Body of pancreas (tissue), 4 donors: ENCODE data around the gene TMBIM1. TPM values are rescaled to one million over a fixed set of nuclear protein-coding genes. Genes with fewer than 3 reads are reported as not detected.
A peak's percentile ranks its signal among the peaks of the same experiment; 100 is the strongest.

ENCODE experiments used
- ATAC-seq: fragments of 150-250 bp; one replicate; pipeline ENCODE4 v1.9.1; 2016
- DNase-seq, 4 donors: peaks; one replicate each; pipeline ENCODE4 v3.0.0-alpha.2; 2019
- H3K27ac ChIP-seq, 4 donors: fragments of 200-600 bp; sonication (generic); 1 replicate in 3 of 4; 2 replicates in 1 of 4; pipeline versions ENCODE4 v1.5.1 to v1.6.1; 2016 to 2019; ENCODE audit warnings: mild to moderate bottlenecking in 1 of 4, mixed read lengths in 1 of 4, moderate library complexity in 1 of 4
- H3K27me3 ChIP-seq, 2 donors: fragments of 200-600 bp; sonication (generic); one replicate each; pipeline ENCODE4 v1.6.0; 2016; ENCODE audit warnings: mild to moderate bottlenecking in 1 of 2
- H3K36me3 ChIP-seq, 2 donors: fragments of 200-600 bp; sonication (generic); replicated peaks in 1 of 2; 2 replicates each; pipeline ENCODE4 v1.5.1; 2016; ENCODE audit warnings: low read depth in 2 of 2; ENCODE audit not compliant: insufficient read depth in 1 of 2
- H3K4me1 ChIP-seq: fragments of 200-600 bp; sonication (generic); one replicate; pipeline ENCODE4 v1.6.0; 2016
- H3K4me3 ChIP-seq, 2 donors: fragments of 200-600 bp; sonication (generic); 1 replicate in 1 of 2; 2 replicates in 1 of 2; pipeline ENCODE4 v1.5.1; 2016 to 2019
- H3K9me3 ChIP-seq, 3 donors: fragments of 200-600 bp; sonication (generic); 1 replicate in 2 of 3; 2 replicates in 1 of 3; pipeline ENCODE4 v1.5.1; 2016
- POLR2A ChIP-seq, 3 donors: fragments of 450-650 bp; IDR thresholded peaks; one replicate each; pipeline ENCODE4 v1.6.1; 2016; ENCODE audit warnings: antibody characterized with exemption in 3 of 3, mild to moderate bottlenecking in 2 of 3
- WGBS, 2 donors: methylation state at CpG; one replicate each; pipeline ENCODE4 v1.1.5; 2017; 5-methylcytosine and 5-hydroxymethylcytosine counted together
- intact Hi-C: fragments of 100-400 bp; cut with DNase I; formaldehyde crosslinking; loops from one replicate; pipeline ENCODE4 v1.15.1; 2023
- total RNA-seq, 2 donors: library from RNA; depleted of rRNA; stranded (reverse); fragments of >200 nt; gene quantifications; one replicate each; pipeline ENCODE4 v1.1.0, GENCODE V29; 2016
- TF ChIP-seq, protein P1 (sequence below), 7 experiments: fragments of 450-650 bp in 4 of 7; fragments of 200-600 bp in 3 of 7; sonication (generic) in 3 of 7; IDR thresholded peaks; one replicate each; pipeline ENCODE4 v1.5.1; 2016 to 2019; ENCODE audit warnings: antibody characterized with exemption in 7 of 7

TMBIM1 gene
- total RNA-seq, 2 donors from 2014 or later: 125 to 148 TPM

DNA sequence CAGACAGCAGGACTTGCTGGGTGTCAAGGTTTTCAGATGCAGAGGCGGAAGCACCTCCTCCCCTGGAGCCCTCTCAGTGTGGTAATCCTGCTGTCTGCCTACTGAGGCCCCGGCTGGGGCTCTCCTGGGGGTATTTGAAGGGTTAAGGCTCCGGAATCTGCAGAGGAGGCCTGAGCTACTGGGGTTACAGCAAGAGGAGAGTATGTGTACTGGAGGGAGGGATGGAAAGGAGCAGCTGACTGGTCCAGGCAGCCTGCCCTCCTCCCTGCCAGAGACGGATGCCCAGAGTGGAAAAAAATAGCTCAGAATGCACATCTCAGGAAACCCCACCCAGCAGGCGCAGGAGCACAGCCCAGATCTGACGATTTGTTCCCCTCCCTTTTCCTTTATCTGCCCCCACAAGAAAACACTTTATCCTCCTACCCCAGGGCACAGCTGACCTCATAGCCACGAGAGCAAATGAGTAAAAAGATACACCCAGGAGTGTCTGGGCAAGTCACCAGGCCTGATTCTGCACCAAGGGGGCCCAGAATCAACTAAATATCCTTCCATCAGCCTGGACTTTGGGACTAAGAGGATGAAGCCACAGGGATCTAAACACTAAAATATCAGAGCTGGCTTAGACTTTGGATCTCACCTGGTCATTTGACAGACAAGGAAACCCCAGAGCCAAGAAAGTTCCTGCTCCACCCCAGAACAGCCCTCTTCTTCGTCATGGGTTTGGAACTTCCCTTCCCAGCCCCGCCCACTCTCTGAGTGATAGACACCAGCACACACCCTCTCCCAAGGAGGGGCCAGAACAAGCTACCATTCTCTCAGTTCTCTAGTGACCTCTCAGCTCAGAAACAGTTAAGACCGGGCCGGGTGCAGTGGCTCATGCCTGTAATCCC is 5.5 kb downstream of the TMBIM1 start:
- WGBS, 2 donors: 3 to 4% methylated on average over 10 to 11 of the region's 11 CpGs
- ATAC-seq: peak; percentile 67

DNA sequence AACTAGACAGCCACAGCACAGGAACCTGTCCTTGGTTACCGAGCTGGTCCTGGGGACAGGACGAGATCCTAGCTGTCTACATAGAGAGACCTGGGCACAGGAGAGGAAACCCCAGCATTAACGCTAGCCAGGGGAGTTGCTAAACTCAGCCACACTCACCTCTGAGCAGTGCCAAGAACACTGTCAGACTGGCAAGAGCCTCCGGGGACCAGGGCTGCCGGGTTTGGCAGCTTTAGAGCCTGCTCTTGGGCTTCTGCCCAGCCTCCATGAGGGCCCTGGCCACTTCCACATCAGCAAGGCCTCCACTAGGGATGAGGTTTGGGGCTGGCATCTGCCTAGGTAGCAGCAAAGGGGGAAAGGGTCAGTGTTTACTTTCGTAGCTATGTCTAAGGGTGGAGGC is 6.7 kb downstream of the TMBIM1 start:
- Histone ChIP-seq H3K4me1 (peaks cover 100% of the 10 kb centered on the region), H3K4me3 (no peak overlapping the region), H3K9me3 (no peaks in the 10 kb centered on the region), H3K27me3 (no peaks in the 10 kb centered on the region), H3K36me3 (peaks cover 0 to 3% of the 10 kb centered on the region in 2 donors), H3K27ac (peak overlapping the region; percentile 98 to 99 (median 98))
- DNase-seq (peak; percentile 86 to 94 (median 90)), ATAC-seq (peak; percentile 43)
- intact Hi-C loops: no loop called here
- WGBS, 2 donors: 0 to 9% methylated on average over 3 to 6 of the region's 6 CpGs
- TF ChIP-seq, protein P1, sequence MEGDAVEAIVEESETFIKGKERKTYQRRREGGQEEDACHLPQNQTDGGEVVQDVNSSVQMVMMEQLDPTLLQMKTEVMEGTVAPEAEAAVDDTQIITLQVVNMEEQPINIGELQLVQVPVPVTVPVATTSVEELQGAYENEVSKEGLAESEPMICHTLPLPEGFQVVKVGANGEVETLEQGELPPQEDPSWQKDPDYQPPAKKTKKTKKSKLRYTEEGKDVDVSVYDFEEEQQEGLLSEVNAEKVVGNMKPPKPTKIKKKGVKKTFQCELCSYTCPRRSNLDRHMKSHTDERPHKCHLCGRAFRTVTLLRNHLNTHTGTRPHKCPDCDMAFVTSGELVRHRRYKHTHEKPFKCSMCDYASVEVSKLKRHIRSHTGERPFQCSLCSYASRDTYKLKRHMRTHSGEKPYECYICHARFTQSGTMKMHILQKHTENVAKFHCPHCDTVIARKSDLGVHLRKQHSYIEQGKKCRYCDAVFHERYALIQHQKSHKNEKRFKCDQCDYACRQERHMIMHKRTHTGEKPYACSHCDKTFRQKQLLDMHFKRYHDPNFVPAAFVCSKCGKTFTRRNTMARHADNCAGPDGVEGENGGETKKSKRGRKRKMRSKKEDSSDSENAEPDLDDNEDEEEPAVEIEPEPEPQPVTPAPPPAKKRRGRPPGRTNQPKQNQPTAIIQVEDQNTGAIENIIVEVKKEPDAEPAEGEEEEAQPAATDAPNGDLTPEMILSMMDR (IDR thresholded peaks at IDR 0.05): no peak
- peak in 2 of 3 donors; percentile 50 to 65 for TF ChIP-seq POLR2A (IDR thresholded peaks at IDR 0.05)

More for the DNA sequence above, 5.5 kb downstream of the TMBIM1 start:
- peak; percentile 92 to 97 (median 96) for DNase-seq
- H3K4me1 ChIP-seq: peaks cover 96% of the 10 kb centered on the region
- H3K27me3 ChIP-seq: no peaks in the 10 kb centered on the region
- peak overlapping the region; percentile 98 to 99 (median 98) for H3K27ac ChIP-seq
- no peaks in the 10 kb centered on the region for H3K36me3 ChIP-seq
- no peaks in the 10 kb centered on the region for H3K9me3 ChIP-seq
- intact Hi-C loops: no loop called here
- peak; percentile 36 to 74 (median 66) for TF ChIP-seq POLR2A (IDR thresholded peaks at IDR 0.05)
- TF ChIP-seq, protein P1 (IDR thresholded peaks at IDR 0.05): no peak
- no peak overlapping the region for H3K4me3 ChIP-seq

DNA sequence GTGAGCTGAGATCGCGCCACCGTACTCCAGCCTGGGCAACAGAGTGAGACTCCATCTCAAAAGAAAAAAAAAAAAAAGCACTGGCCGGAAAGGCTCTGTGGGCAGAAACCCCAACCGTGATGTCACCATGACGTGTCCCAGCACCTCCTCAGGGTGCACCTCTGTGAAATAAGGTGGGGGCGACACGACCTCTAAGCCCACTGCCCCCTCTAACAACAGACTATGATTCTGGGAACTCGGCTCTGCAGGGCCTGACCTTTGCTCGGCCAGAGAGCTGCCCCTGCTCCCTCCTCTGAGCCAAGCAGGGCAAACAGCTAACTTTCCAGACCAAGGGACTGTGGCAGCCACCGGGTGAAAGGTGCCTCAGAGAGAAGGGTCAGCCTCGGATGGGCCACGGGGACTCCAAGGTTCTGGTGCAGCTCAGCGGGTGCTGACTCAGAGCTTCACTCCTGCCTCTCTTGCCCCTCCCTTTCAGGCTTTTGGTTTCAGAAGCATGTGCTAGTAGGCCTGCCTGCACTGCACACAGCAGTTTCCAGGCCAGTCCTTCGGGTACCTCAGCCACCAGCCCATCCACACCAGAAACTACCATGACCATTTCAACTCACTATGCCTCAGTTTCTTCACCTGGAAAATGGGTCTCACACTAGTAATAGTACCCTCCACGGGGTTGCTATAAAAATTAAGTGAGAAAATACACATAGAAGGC is 8.0 kb downstream of the TMBIM1 start:
- Histone ChIP-seq H3K4me1 (peaks cover 100% of the 10 kb centered on the region), H3K27me3 (no peaks in the 10 kb centered on the region), H3K27ac (peak overlapping the region; percentile 98 to 99 (median 98)), H3K36me3 (peaks cover 13 to 15% of the 10 kb centered on the region in 2 donors), H3K9me3 (no peaks in the 10 kb centered on the region), H3K4me3 (no peak overlapping the region)
- DNase-seq (peak; percentile 70 to 82 (median 80)), ATAC-seq (no peak)
- intact Hi-C loops: no loop called here
- 29 to 38% methylated on average over 15 to 16 of the region's 16 CpGs for WGBS, 2 donors
- TF ChIP-seq, protein P1 (IDR thresholded peaks at IDR 0.05): no peak
- peak in 2 of 3 donors; percentile 31 to 43 for TF ChIP-seq POLR2A (IDR thresholded peaks at IDR 0.05)

DNA sequence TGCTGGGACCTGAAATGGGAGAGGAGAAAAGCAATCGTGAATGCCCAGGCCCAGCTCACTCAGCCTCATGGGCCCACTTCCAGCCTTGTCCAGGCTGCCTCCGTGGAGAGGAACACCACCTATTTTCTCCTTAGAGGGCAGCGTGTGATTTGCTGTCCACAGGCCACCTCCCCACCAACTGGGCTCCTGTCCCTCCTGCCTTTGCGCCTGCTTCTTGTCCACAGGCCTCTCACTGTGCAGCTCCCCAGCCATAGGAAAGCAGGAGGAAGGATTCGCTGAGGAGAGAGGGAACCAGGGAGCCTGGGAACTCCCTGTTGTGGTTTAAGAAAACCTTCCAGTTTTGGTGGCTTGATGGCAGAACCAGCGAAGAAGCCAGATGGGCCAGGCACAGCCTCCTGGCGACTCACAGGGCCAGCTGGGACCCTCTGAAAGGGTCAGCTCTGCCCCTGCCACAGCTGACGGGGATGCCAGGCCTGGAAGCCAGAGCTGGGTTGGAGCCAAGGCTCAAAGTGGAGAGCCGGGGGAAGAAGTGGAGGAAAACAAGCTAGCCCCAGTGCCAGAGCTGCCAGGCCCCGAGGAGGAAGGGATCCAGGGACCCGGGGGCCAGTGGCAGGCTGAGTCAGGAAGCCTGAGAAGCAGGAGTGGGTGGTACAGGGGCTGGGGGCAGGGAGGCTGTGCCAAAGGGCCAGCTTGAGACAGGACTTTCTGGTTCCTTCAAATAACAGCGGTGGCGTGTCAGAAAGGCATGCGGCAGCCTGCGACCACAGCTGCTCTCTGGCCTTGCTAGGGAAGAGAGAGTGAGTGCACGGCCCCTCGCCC is 9.9 kb downstream of the TMBIM1 start:
- Histone ChIP-seq H3K4me3 (no peak overlapping the region), H3K4me1 (peaks cover 93% of the 10 kb centered on the region), H3K27me3 (no peaks in the 10 kb centered on the region), H3K9me3 (no peaks in the 10 kb centered on the region), H3K27ac (peak overlapping the region; percentile 98 to 99 (median 98)), H3K36me3 (peaks cover 30% of the 10 kb centered on the region in 2 donors)
- 19 to 21% methylated on average over 14 to 17 of the region's 17 CpGs for WGBS, 2 donors
- intact Hi-C loops: no loop called here
- ATAC-seq (peak; percentile 78), DNase-seq (peak; percentile 94 to 98 (median 97))
- peak in 2 of 3 donors; percentile 41 to 59 for TF ChIP-seq POLR2A (IDR thresholded peaks at IDR 0.05)
- TF ChIP-seq, protein P1 (IDR thresholded peaks at IDR 0.05): no peak
